B cell (primary cell): Measurements from ENCODE around the gene BFSP1.

ENCODE experiments used
- CTCF ChIP-seq: fragments of 200-600 bp; IDR thresholded peaks from one replicate; pipeline ENCODE4 v1.8.0; 2022; ENCODE audit warnings: antibody characterized with exemption, mild to moderate bottlenecking
- EZH2 ChIP-seq: IDR thresholded peaks from 2 replicates; pipeline ENCODE4 v1.6.1; 2012; ENCODE audit warnings: borderline replicate concordance, low read depth, mild to moderate bottlenecking, moderate library complexity, low read length; ENCODE audit not compliant: insufficient read depth, poor library complexity, severe bottlenecking

GRCh38 chr20:17452441-17452840, 78.7 kb downstream of the BFSP1 start:
- TF ChIP-seq CTCF (no peak), EZH2 (no peak)
